K562 (cell line): Measurements from ENCODE around the gene SERPIND1. TPM values are rescaled to one million over a fixed set of nuclear protein-coding genes. Genes with fewer than 3 reads are reported as not detected.

Experiments used
- ATAC-seq: fragments of 200-7000 bp; cut with Tn5 transposase; 3 replicates; pipeline ENCODE4 v1.9.1; 2020; ENCODE audit warnings: moderate library complexity
- BruUV-seq: library from RNA; stranded (reverse); fragments of 400-500 nt; replicated peaks from 2 replicates; lab custom pipeline; 2021; lab: Mats Ljungman, UMichigan
- CTCF ChIA-PET: fragments of 300-600 bp; formaldehyde crosslinking; extraction: SDS; loops from one replicate; lab custom pipeline; 2021; ENCODE audit warnings: low intra/inter-chr PET ratio; lab: Yijun Ruan, JAX
- POLR2A ChIA-PET: fragments of 300-600, 350-650 bp; sonication (Branson Sonifier 250); formaldehyde crosslinking; extraction: SDS; loops from one replicate; lab custom pipeline; 2021; ENCODE audit warnings: antibody characterized with exemption, inconsistent platforms; lab: Yijun Ruan, JAX
- DNase-seq, 4 experiments: peaks; one replicate each; pipeline versions ENCODE4 v3.0.0 to v3.0.0-alpha.2; 2011 to 2018; ENCODE audit warnings: low spot score in 3 of 4, mixed read lengths in 3 of 4; ENCODE audit errors: extremely low read depth in 1 of 4
- FAIRE-seq: peaks from 2 replicates; lab custom pipeline; 2011; peaks lifted over from hg19 to GRCh38; lab: Jason Lieb, UNC
- H2AFZ ChIP-seq: 2 replicates; pipeline ENCODE4 v1.6.0; 2011; ENCODE audit warnings: low read depth, low read length, control low read depth, inconsistent platforms
- H3K27ac ChIP-seq: fragments of 200-600 bp; 3 replicates; pipeline ENCODE4 v1.8.0; 2011; ENCODE audit warnings: low read depth, mild to moderate bottlenecking, control low read depth, inconsistent platforms, low read length, moderate library complexity, mixed read lengths; ENCODE audit errors: extremely low read depth
- H3K27me3 ChIP-seq, 2 experiments: fragments of 300-600 bp in 1 of 2; 2 replicates in 1 of 2; 3 replicates in 1 of 2; pipeline versions ENCODE4 v1.6.0 to v1.8.0; 2011; ENCODE audit warnings: inconsistent platforms in 2 of 2, low read length in 2 of 2, mild to moderate bottlenecking in 1 of 2, mixed read lengths in 1 of 2, moderate library complexity in 1 of 2; ENCODE audit not compliant: control insufficient read depth in 2 of 2, insufficient read depth in 2 of 2
- H3K36me3 ChIP-seq: fragments of 300-600 bp; 3 replicates; pipeline ENCODE4 v1.8.0; 2011; ENCODE audit warnings: mild to moderate bottlenecking, low read length, inconsistent platforms; ENCODE audit not compliant: control insufficient read depth, insufficient read depth
- H3K4me1 ChIP-seq, 2 experiments: fragments of 200-600 bp in 1 of 2; replicated peaks in 1 of 2; 2 replicates in 1 of 2; 3 replicates in 1 of 2; pipeline versions ENCODE4 v1.5.1 to v1.8.0; 2011; ENCODE audit warnings: inconsistent platforms in 2 of 2, low read length in 2 of 2, mild to moderate bottlenecking in 1 of 2, mixed read lengths in 1 of 2, moderate library complexity in 1 of 2; ENCODE audit not compliant: control insufficient read depth in 2 of 2, insufficient read depth in 2 of 2
- H3K4me2 ChIP-seq: 2 replicates; pipeline ENCODE4 v1.6.1; 2011; ENCODE audit warnings: low read length, control low read depth, inconsistent platforms, mixed read lengths; ENCODE audit not compliant: insufficient read depth
- H3K4me3 ChIP-seq: fragments of 200-600 bp; sonication (generic), shearing (Covaris generic); 2 replicates; pipeline ENCODE4 v1.5.1; 2016; ENCODE audit warnings: control low read depth, inconsistent platforms
- H3K79me2 ChIP-seq: fragments of 200-600 bp; 3 replicates; pipeline ENCODE4 v1.8.0; 2011; ENCODE audit warnings: low read length, inconsistent platforms; ENCODE audit not compliant: control insufficient read depth, insufficient read depth
- H3K9ac ChIP-seq, 2 experiments: 2 replicates each; pipeline versions ENCODE4 v1.6.0 to v1.6.1; 2011; ENCODE audit warnings: low read depth in 2 of 2, low read length in 2 of 2, control low read depth in 1 of 2, inconsistent platforms in 1 of 2, mild to moderate bottlenecking in 1 of 2, mixed read lengths in 1 of 2; ENCODE audit not compliant: insufficient read depth in 1 of 2
- H3K9me1 ChIP-seq: one replicate; pipeline ENCODE4 v1.6.0; 2011; ENCODE audit warnings: inconsistent platforms, mild to moderate bottlenecking, low read length, moderate library complexity; ENCODE audit not compliant: control insufficient read depth, insufficient read depth
- H3K9me3 ChIP-seq: replicated peaks from 2 replicates; pipeline ENCODE4 v1.5.1; 2011; ENCODE audit warnings: low read depth, low read length, inconsistent platforms; ENCODE audit not compliant: control insufficient read depth, insufficient read depth
- H4K20me1 ChIP-seq: replicated peaks from 2 replicates; pipeline ENCODE4 v1.6.1; 2011; ENCODE audit warnings: low read length, inconsistent platforms, mixed read lengths; ENCODE audit not compliant: control insufficient read depth, insufficient read depth
- BDP1 ChIP-seq: IDR thresholded peaks from 3 replicates; pipeline ENCODE4 v1.6.1; 2011; ENCODE audit not compliant: insufficient read length, insufficient read depth
- DIDO1 ChIP-seq: fragments of 450-650 bp; IDR thresholded peaks from 2 replicates; pipeline ENCODE4 v1.6.1; 2016; ENCODE audit warnings: low read depth, missing biosample characterization, missing genetic modification characterization
- E2F5 ChIP-seq: sonication (generic); formaldehyde crosslinking; IDR thresholded peaks from 2 replicates; pipeline ENCODE4 v1.8.0; 2022; ENCODE audit warnings: mild to moderate bottlenecking, missing genetic modification reagents
- HES1 ChIP-seq: fragments of 450-650 bp; IDR thresholded peaks from 2 replicates; pipeline ENCODE4 v1.6.1; 2016; ENCODE audit warnings: low read depth, mild to moderate bottlenecking, moderate library complexity
- NCOA1 ChIP-seq: fragments of 450-650 bp; IDR thresholded peaks from 2 replicates; pipeline ENCODE4 v1.6.1; 2016; ENCODE audit warnings: low read depth
- PCBP2 ChIP-seq: fragments of 200-400 bp; formaldehyde crosslinking; IDR thresholded peaks from 2 replicates; pipeline ENCODE4 v1.6.1; 2018; ENCODE audit warnings: low read length, low read depth, mild to moderate bottlenecking, moderate library complexity; ENCODE audit not compliant: poor library complexity, severe bottlenecking
- PHF21A ChIP-seq: fragments of 450-650 bp; IDR thresholded peaks from 2 replicates; pipeline ENCODE4 v1.6.1; 2017; ENCODE audit warnings: low read depth, borderline replicate concordance
- ZBTB17 ChIP-seq: fragments of 450-650 bp; formaldehyde crosslinking; IDR thresholded peaks from 2 replicates; pipeline ENCODE4 v1.4.0; 2020; ENCODE audit warnings: mild to moderate bottlenecking
- ZNF253 ChIP-seq: fragments of 250-450 bp; sonication (Bioruptor Pico); conservative IDR thresholded peaks from 2 replicates; pipeline ENCODE4 v1.6.1; 2021; ENCODE audit warnings: mild to moderate bottlenecking
- whole genome bisulfite sequencing: fragments of 100-300 bp; shearing (Covaris generic); methylation state at CpG from one replicate; pipeline ENCODE4 v1.1.6; 2016; ENCODE audit warnings: low coverage, mixed read lengths; ENCODE audit not compliant: insufficient coverage; ENCODE audit errors: missing lambda C conversion rate; 5-methylcytosine and 5-hydroxymethylcytosine counted together
- in situ Hi-C: fragments of 300-500 bp; cut with MboI; formaldehyde crosslinking; loops from 4 replicates; pipeline ENCODE4 v1.15.0; 2018; ENCODE audit warnings: inconsistent platforms, mixed read lengths
- intact Hi-C: fragments of 100-400 bp; cut with micrococcal nuclease; formaldehyde crosslinking; loops from 2 replicates; pipeline ENCODE4 v1.14.2; 2022
- polyA plus RNA-seq, 8 experiments: library from polyadenylated mRNA; depleted of rRNA in 4 of 8; stranded (reverse) in 5 of 8; unstranded in 3 of 8; fragments of >200 nt; fragmentation: Nextera tagmentation in 2 of 8; fragmentation: Illumina TruSeq in 1 of 8; extraction: Ambion mirVana in 2 of 8; extraction: Trizol in 1 of 8; gene quantifications; 2 replicates each; pipeline versions ENCODE4 v1.2.1 to v1.2.3, GENCODE V29; 2011 to 2014; ENCODE audit warnings: inconsistent platforms in 1 of 8, missing spikeins in 1 of 8
- total RNA-seq, 7 experiments: library from RNA; depleted of rRNA in 6 of 7; stranded (reverse); fragments of >200 nt in 6 of 7; fragmentation: Illumina TruSeq in 2 of 7; extraction: Trizol in 2 of 7; gene quantifications; 2 replicates each; pipeline versions ENCODE4 v1.2.1 to v1.2.3, GENCODE V29; 2011 to 2021; ENCODE audit warnings: low replicate concordance in 1 of 7

Gene SERPIND1
- total and polyA plus RNA-seq, 9 of the 15 experiments (the other 6 are each of a cell fraction or from before 2014, with no cell fraction given), result 0.04 to 0.11 (median 0.09) TPM; not detected in 6

GRCh38 chr22:20777420-20778177, 3.7 kb downstream of the SERPIND1 start (continued):
- TF ChIP-seq HES1 (no peak), ZNF253 (CRISPR knock-in tag) (0 out of 2 replicates have a peak, but pooled peaks have one; percentile 68), DIDO1 (no peak), ZBTB17 (peak; percentile 85; the same call in 1 of the 2 replicates), NCOA1 (no peak), E2F5 (peak; percentile 94)
- TF ChIP-seq, all 486 proteins: peak for 91

GRCh38 chr22:20779014-20779817, 5.3 kb downstream of the SERPIND1 start:
- ChIA-PET POLR2A (interaction anchor here (0.6 to 3.2 kb wide), 12 partner anchors 8 to 220 kb away, joined by 3 to 27 read pairs (median 4); partner anchors contain the start of gene LZTR1), CTCF (interaction anchor here (0.6 kb wide), 1 partner anchor 194 kb away, joined by 3 read pairs; no protein-coding TSS in a partner anchor)
- intact Hi-C loops (loop anchor here (5.0 kb wide), 2 partner anchors 183 to 203 kb away; partner anchors contain the start of gene LZTR1), in situ Hi-C loops (loop anchor here (25.0 kb wide), 2 partner anchors 358 to 1942 kb away; no protein-coding TSS in a partner anchor)
- DNase-seq (no peak), ATAC-seq (no peak), FAIRE-seq (no peak)
- Histone ChIP-seq H3K4me2 (no peak overlapping the region), H3K9ac (no peak overlapping the region), H3K27me3 (no peaks in the 10 kb centered on the region), H2AFZ (no peak overlapping the region), H3K79me2 (no peaks in the 10 kb centered on the region), H3K36me3 (peaks cover 28% of the 10 kb centered on the region; the same call in 2 of the 3 replicates), H4K20me1 (peaks cover 75% of the 10 kb centered on the region), H3K4me1 (peaks cover 21 to 34% of the 10 kb centered on the region in 2 experiments), H3K4me3 (no peak overlapping the region), H3K9me1 (peaks cover 12% of the 10 kb centered on the region), H3K27ac (no peak overlapping the region), H3K9me3 (no peaks in the 10 kb centered on the region)
- BruUV-seq, result no TSS peak
- 89% methylated on average over 25 of the region's 25 CpGs for WGBS
- no peak for TF ChIP-seq PCBP2
- no peak for TF ChIP-seq PHF21A
- TF ChIP-seq BDP1, result no peak
